Fibroblast of upper back skin (primary cell): Measurements from ENCODE around the gene GGT1.
"Not testable (repeated sequence)": the region's sequence is repeated elsewhere in the genome, so short reads cannot be mapped to it uniquely, and the experiment has no call there.

ENCODE experiments used
- DNase-seq: peaks from one replicate; pipeline ENCODE4 v3.0.0-alpha.2; 2013

GGT1 gene

DNA sequence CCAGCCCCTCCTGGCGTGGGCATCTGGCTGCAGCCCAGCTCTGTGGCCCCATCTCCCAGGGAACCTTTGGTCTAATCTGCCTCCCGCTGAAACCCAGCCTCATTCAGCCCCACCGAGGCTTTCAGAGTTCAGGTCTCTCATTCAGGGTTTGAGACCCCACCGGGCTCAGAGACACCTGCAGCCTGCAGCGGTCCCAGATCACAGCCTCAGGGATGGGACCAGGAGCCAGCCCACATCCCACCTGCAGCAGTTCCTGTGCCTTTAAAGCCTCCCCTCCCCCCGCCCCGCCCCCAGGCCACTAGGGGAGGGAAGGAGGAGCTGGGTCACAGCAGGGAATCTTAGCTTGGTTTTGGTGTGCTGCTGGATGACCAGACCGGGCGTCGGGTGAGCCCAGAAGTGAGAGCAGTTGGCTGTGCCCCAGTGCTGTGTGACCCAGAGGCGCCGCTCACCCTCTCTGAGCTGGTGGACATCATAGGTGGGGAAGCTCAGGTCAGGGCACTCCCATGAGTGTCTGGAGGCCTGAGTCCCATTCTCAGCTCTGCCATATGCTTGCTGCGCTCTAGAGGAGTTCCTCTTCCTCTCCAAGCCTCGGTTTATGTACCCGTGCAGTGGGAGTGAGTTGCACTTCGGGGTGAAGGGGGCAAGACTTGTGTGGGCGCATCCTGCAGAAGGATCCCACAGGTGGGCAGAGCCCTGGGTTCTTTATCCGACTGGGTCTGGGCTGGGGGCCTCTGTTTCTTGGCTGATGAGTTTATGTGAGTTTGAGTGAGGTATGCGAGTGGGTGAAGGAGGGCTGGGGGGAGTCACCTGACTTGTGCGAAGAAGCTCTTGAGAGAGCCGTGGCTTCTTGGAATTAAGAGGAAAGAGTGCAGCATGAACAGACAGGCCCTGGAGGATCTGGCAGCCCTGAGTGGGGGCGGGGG is at the start of gene GGT1:
GGT1 (plus strand) TSS at position 347 of the 923 bp plus-strand sequence. CDS start 7,889 bp downstream, outside the sequence.
- not testable (repeated sequence) for DNase-seq

DNA sequence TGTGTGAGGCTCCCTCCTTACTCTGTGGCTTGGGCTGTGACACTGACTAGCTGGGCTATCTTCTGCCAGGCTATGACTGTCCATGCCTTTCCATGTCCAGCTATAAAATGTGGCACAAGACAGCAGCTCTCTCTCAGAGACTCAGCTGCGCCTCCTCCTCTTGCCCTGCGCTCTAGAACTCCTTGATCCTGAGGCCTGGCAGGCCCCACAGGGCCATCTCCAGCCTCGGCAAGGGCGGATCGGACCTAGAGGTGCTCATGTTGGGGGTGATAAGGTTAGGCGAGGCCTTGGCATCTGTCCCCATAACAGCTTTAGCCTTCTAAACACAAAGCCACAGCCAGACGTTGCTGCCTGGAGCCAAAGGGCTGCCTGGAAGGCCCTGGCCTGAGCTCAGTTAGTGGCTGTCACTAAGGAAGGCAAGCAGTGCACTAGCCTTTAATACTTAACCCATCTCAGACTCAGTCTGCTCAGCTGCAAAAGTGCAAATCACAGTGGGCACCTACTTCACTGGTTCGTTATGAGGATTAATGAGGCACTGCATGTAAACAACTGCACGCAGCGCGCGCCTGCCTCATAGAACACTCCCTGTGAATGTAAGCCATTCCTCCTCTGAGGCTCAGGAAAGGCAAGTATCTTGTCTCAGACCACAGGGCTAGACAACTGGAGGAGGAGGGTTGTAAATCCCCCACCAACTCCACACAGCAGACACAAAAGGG is 49.2 kb upstream of the GGT1 start:
- no peak for DNase-seq

DNA sequence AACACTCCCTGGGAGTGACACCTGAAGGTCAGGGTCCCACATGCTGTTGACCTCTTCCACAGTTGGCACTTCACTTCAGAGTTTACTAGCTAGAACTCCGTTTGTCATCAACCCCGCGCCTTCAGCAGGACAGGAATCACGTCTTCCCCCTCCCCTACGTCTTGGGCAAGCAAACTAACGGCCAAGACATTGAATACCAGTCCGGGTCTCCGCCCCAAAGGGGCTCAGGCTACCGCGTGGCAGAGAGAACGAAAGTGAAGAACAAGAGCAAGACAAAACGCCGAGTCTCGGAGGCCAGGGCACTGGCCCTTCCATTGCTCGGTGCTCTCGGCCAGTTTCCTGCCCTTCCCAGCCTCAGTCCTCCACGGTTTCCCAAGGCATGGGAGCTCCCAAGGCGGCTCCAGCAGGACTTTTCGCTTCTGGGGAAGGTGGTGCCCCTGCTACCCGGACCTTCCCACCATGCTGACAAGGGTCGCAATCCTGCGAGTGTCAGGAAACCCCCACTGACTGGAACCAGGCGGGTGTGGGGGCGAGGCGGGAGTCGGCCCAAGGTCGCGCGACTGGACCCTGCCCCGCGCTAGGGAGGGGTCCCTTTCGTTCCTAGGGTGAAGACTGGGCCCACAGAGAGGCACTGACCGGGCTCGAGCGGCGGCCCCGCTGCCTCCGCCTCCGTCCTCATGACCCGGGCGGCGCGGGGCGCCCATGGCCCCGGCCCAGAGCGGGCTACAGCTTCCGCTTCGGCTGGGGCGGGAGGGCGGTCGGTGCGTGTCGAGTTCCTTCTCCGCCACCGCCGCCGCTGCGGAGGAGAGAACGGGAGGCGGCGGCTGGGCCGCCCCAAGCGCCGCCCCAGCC is 48.5 kb upstream of the GGT1 start, which contains the start of gene GUCD1:
GUCD1 (minus strand) TSS at position 826 of the 852 bp plus-strand sequence; CDS start at position 679, 147 bp downstream.
- peak; percentile 33 for DNase-seq

DNA sequence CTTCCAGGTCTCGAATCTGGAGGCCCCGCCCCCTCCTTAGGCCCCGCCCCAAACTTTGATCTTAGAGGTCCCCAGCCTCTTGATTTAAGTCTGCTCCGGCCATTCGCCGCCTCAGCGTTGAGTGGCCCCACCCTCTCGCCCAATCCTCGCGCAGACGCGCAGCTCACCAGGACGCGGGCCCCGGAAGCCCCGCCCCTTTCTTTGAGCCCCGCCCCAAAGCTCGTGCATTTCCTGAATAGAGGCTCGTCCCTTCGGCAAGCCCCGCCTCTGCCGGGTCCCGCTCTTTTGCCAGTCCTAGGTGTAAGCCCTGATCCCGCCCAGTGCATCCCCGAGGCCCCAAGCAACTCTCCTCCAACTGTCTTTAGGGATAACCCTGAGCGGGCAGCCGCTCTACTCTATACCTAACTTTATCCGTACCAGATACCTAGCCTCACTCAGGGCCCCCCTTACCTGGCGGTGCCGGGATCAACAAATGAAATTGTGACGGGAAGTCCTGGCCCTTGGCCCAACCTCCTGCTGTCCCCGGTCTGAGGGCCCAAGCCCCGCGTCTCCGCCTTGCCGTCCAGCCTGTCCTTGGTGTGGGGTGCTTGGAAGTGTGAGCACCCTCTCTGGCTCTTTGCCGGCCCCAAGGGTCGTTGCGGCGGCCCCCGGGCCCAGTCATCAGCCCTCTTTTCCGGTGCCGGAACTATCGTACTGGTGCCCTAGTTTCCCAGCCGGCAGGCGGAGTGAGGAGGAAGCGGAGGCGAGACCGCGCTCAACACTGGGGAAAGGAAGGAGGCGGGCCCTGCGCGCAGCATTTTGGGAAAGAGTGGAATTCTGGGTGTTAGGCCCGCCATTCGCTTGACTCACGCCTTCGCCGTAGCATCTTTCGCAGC is 47.6 kb upstream of the GGT1 start, which contains the start of gene SNRPD3:
SNRPD3 (plus strand) TSS at position 835 of the 875 bp plus-strand sequence. CDS start 1,676 bp downstream, outside the sequence.
- DNase-seq: peak; percentile 99

DNA sequence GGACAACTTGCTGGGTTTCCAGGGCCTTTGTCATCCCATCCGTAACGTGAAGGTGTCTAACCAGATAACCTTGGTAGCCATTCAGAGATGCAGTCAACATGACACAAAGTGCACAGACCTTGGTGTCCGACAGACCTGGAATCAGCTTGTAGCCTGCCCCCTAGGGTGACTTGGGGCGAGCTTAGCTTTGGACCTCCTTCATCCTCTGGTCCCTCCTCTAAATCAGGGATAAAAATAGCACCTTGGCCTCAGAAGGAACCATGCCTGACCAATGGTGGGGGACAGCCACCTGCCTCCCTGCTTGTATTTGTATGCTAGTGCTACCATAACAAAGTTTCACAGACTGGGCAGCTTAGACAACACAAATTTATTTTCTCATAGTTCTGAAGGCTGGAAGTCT is 43.5 kb upstream of the GGT1 start:
- DNase-seq: no peak

DNA sequence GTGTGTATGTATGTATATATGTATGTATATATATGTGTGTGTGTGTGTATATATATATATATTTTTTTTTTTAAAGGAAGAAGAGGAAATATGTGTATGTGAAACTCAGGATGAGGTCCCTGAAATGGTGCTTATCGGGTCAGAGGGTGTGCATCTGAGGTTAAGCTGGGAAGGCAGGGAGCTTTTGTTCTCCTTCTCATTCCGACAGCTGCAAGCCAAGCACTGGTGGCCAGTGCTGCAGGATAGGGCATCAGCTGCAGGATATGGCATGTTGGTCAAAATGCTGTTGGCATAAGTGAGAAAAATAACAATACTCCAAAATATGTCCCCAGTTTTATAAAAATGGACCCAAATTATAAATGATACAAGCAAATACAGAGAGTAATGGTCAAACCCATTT is 39.7 kb upstream of the GGT1 start:
- no peak for DNase-seq

DNA sequence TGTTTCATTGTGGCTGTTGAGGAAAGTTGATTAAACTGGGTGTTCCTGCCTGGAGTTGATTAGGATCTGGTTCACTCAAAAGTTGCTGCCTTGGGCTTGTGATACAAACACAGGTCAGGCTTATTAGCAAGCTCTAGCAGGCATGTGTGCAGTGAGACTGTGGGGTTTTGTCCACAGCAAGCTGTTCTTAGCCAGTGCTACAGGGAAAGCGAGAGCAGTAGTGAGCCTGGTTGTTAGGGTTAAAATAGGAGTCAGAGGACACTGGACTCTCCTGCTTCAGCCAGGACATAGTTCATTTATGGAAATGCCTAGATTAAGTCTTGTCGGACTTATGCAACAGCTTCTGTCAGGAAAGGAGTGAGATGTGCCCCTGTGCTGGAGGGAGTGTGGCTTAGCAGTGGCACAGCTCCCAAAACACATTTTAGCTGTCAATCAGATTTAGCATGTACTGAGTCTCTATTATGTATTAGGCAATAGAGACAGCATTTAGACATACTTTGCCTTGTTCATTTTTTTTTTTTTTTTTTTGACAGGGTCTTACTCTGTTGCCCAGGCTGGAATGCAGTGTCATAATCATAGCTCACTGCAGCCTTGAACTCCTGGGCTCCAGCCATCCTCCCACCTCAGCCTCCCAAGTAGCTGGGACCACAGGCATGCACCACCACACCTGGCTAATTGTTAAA is 38.5 kb upstream of the GGT1 start:
- DNase-seq: no peak

DNA sequence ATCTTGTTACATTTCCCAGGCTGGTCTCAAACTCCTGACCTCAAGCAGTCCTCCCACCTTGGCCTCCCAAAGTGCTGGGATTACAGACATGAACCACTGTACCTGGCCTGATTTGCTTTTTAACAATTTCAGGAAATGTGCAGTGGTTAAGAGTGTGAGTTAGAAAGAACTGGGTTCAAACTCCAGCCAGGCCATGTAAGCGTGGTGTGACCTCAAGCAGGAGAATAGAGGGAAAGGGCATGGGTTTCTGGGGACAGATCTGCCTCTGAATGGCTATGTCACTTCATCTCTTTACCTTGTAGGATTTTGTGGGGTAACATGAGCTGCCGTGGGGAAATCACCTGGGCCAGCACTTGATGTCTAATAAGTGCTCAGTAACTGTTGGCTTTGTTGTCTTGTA is 37.9 kb upstream of the GGT1 start:
- no peak for DNase-seq

DNA sequence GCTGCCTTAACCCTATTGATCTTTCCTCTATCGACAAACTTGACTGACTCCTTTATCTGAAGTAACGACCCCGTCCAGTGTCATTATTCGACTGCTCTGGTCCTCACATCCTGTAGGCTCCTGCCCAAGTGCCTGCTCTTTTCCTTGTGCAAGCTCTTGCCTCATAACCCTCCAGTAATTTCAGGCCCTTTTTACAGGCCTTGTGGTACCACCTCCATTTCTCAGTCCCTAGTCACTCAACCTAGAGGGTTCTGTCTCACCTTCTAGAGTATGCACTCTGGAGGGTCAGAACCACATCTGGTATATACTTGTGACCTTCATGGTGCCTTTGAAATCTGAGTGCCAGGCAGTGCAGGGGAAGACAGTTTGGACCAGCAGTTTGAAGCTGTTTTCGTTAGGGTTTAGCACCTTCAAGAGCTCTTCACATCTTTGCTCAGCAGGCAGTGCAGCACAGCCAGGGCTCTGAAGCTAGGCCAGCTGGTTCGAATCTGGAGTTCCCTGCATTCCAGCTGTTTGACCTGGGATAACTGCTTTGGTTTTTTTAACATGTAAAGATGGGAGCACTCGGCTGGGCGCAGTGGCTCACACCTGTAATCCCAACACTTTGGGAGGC is 36.0 kb upstream of the GGT1 start:
- DNase-seq: no peak

DNA sequence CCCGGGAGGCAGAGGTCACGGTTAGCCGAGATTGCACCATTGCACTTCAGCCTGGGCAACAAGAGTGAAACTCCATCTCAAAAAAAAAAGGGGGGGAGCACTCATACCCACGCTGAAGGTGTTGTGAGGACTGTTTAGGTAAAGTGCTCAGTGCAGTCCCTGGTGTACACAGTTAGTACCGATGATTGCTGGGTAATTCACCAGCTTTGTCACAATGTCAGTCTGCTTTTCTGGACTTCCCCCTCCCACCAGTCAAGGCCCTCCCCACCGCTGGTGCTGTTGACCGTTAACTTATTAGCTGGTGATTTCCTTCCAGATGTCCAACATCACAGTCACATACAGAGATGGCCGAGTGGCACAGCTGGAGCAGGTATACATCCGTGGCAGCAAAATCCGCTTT is 35.3 kb upstream of the GGT1 start:
- DNase-seq: no peak

DNA sequence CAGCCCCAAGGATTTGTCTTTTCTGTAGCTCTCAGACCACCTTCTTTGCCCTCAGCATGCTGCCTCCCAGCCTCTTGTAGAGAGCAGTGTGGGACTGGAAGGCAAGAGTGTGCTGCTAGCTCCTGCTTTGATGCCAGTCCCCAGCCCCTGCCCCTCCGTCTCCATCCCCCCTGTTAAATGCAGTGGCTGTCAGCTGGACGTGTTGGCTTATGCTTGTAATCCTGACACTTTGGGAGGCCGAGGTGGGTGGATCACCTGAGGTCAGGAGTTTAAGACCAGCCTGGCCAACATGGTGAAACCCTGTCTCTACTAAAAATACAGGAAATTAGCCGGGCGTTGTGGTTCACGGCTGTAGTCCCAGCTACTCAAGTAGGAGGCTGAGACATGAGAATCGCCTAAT is 31.7 kb upstream of the GGT1 start:
- no peak for DNase-seq

DNA sequence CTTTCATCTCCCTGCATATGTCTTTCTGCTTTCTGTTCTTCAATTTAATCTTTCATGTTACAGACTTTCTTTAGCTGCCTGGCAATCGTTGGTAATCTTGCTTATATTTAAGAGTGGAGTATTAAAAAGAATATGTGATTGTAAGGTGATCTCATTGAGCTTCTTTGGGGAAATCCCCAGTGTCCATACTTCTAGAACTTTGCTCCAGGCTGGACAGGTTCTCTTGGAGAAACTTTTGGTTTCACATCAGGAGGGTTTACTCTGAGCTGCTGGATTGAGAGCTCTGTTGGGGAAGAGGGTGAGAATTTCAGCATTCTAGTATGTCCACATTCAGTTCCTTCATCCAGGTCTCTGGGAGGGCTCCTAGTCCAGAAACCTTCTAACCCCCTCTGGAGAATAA is 26.2 kb upstream of the GGT1 start:
- no peak for DNase-seq

DNA sequence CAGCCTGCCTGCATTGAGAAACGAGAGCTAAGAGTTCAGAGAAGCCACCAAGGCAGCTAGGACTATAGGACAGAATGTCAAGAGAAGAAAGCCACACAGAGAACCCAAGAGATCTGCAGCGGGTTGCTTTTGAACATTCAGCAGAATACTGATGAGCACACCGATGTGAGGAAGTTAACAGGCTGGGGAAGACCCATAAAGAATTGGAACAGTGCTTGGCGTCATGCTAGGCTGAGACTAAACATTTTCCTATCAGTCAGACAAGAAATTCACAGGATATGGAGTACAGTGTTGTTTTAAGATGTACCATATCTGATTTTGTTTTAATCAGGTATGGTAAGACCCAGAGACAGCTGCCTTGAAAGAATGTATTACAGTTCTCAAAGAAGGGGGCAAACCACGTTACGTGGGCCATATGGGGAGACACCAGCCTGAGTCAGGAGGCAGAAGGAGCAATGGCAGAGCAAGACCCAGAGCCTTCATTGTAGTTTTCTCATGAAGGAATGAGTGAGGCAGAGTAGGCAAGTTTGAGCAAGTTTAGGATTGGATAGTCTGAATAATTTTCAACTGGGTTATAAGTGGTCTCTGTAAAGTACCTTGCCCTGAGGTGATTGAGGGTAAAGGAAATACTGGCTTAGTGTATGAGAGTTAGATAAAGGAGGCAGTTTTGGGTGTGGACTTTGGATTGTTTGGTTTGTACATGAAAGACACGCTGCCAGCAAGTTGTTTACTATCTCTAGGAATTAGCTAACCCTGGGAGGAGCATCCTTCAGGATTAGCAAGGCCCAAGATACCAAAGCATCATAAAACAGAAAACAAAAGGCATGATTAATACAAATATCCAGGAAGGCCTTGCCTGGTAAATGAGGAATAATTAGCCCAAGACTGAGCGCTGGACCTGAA is 24.4 kb upstream of the GGT1 start:
- no peak for DNase-seq

DNA sequence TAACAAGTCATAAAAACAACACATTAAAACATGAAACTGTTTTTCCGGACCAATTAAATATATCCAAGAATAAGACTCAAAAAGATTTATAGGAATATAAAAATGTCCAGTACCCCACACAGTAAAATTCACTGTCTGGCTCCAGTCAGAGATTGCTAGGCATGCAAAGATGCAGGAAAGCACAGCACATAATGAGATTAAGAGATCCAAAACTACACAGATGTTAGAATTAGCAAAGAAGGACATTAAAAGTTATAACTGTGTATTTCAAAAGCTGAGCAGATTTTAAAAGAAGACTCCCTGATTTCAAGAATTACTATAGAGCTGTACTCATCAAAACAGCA is 23.8 kb upstream of the GGT1 start:
- no peak for DNase-seq

DNA sequence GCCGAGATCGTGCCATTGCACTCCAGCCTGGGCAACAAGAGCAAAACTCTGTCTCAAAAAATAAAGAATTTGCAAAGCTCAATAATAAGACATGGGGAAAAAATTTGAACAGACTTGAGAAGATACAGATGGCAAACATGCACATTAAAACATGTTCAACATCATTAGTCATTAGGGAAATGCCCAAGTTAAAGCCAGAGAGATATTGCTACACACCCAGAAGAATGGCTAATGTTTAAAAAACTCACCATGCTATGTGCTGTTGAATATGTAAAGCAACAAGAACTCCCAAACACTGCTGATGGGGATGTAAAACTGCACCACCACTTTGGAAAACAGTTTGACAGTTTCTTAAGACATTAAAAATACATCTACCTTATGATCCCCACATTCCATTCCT is 22.7 kb upstream of the GGT1 start:
- DNase-seq: peak; percentile 71

DNA sequence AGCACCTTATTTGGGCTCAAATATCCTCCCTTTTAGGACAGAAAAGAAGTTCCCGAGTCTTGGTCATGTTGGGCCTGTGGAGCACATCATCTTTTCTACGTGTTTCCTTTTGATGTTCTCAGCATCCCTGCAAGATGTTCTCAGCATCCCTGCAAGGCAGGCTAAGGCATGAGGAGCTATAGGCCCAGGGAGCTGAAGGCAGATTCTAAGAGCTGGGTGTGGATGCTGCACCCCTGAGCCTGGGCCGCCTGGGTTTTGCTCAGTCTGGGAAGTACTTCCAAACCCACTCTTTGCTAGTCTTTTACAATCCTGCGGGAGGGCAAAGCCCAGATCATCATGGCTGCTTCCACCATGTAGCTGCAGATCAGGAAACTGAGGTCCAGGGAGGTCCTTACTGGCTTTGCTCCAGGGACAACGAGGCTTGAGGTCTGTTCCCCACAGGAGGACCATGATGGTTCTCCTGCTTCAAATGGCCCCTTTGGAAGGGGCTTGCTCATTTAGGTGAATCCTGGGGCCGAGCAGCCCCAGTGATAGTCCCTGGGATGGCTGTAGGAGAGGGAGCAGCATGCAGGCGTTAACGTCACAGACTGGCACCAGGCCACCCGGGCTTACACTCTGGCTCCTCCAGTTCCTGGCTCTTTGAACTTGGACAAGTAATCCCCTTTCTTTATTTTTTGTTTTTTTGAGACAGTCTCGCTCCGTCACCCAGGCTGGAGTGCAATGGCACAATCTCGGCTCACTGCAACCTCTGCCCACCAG is 20.8 kb upstream of the GGT1 start:
- no peak for DNase-seq

DNA sequence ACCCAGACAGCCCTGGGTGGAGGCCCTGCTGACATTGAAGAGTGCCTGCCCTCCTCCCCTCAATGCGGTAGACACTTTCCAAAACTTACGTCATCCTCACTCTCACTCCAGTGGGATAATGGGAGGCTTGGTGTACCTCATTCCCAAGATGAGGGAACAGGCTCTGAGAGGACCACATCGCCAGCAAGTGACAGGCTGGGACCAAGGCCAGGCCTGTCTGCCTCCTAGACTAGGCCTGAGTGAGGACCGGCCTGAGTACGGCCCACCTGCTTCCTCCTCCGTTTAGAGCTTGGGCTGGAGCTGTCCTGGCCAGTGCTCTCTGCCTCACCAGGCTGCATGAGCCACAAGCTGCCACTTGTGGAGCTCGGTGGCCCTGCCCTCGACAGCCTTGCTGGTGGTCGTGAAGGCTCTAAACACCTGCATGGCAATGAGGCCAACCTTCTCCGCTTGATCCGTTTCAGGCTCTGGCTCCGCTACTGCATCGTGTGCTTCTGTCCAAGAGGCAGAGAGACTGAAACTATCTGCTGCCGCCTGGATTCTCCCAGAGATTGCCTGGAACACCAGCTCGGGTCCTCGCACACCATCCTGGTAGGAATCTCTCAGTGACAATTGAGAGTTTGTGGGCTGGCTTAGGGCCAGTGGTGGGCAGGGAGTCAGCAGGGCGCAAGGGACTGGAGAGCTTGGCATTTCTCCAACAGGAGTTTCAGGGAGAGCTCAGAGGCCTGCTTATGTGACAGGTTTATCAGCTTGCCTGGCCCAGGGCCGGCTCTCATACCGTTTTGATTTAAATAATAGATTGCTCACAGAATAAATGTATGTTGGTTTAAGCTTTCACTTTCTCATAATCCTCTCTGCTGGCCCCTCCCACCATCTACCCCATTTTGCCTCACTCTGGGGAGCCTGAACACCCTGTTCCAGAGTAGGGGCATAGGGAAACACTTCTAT is 19.5 kb upstream of the GGT1 start:
- DNase-seq: no peak
